Caco-2 (cell line): Measurements from ENCODE around the gene PJA2. TPM values are rescaled to one million over a fixed set of nuclear protein-coding genes. Genes with fewer than 3 reads are reported as not detected.

Experiments
- BruUV-seq: library from RNA; stranded (reverse); fragments of 400-500 nt; replicated peaks from 2 replicates; lab custom pipeline; 2021; lab: Mats Ljungman, UMichigan
- CTCF ChIA-PET: fragments of 300-600 bp; sonication (Branson Sonifier 250); formaldehyde crosslinking; loops from one replicate; lab custom pipeline; 2022; ENCODE audit warnings: antibody characterized with exemption; lab: Charles Lee
- POLR2A ChIA-PET: fragments of 300-600 bp; sonication (Branson Sonifier 250); formaldehyde crosslinking; loops from one replicate; lab custom pipeline; 2022; ENCODE audit warnings: antibody characterized with exemption; lab: Charles Lee
- DNase-seq, 2 experiments: peaks; one replicate each; pipeline versions ENCODE4 v3.0.0 to v3.0.0-alpha.2; 2020 to 2022
- H3K27me3 ChIP-seq: replicated peaks from 2 replicates; pipeline ENCODE4 v1.6.0; 2011; ENCODE audit warnings: low read length; ENCODE audit not compliant: control insufficient read depth, insufficient read depth
- H3K36me3 ChIP-seq: 2 replicates; pipeline ENCODE4 v1.5.1; 2011; ENCODE audit warnings: low read length; ENCODE audit not compliant: control insufficient read depth, insufficient read depth
- H3K4me1 ChIP-seq: fragments of 250-450 bp; sonication (Bioruptor Pico); 2 replicates; pipeline ENCODE4 v1.5.1; 2020; ENCODE audit warnings: mild to moderate bottlenecking
- H3K4me3 ChIP-seq: 2 replicates; pipeline ENCODE4 v1.5.1; 2011; ENCODE audit warnings: low read depth, mild to moderate bottlenecking, control low read depth, low read length
- H3K9me3 ChIP-seq: fragments of 250-450 bp; sonication (Bioruptor Pico); 2 replicates; pipeline ENCODE4 v1.5.1; 2020; ENCODE audit warnings: mild to moderate bottlenecking, moderate library complexity
- H3K27ac Mint-ChIP-seq: one replicate; pipeline ENCODE4 v1.8.0; 2022; ENCODE audit warnings: mixed read lengths; ENCODE audit not compliant: unreplicated experiment
- H3K27me3 Mint-ChIP-seq: one replicate; pipeline ENCODE4 v1.8.0; 2022; ENCODE audit warnings: mixed read lengths; ENCODE audit not compliant: insufficient read depth, unreplicated experiment
- H3K36me3 Mint-ChIP-seq: one replicate; pipeline ENCODE4 v1.8.0; 2022; ENCODE audit warnings: mild to moderate bottlenecking, mixed read lengths; ENCODE audit not compliant: insufficient read depth, unreplicated experiment
- H3K4me1 Mint-ChIP-seq: one replicate; pipeline ENCODE4 v1.8.0; 2022; ENCODE audit warnings: low read depth, mixed read lengths; ENCODE audit not compliant: unreplicated experiment
- H3K4me3 Mint-ChIP-seq: one replicate; pipeline ENCODE4 v1.8.0; 2022; ENCODE audit warnings: mild to moderate bottlenecking, moderate library complexity, mixed read lengths; ENCODE audit not compliant: unreplicated experiment
- H3K9me3 Mint-ChIP-seq: one replicate; pipeline ENCODE4 v1.8.0; 2022; ENCODE audit warnings: mixed read lengths; ENCODE audit not compliant: unreplicated experiment
- CTCF ChIP-seq, 2 experiments: fragments of 200-600 bp in 1 of 2; IDR thresholded peaks; 1 replicate in 1 of 2; 2 replicates in 1 of 2; pipeline versions ENCODE4 v1.5.1 to v1.8.0; 2011 to 2022; ENCODE audit warnings: antibody characterized with exemption in 1 of 2, control low read depth in 1 of 2, inconsistent platforms in 1 of 2, low read depth in 1 of 2, low read length in 1 of 2, mild to moderate bottlenecking in 1 of 2, moderate library complexity in 1 of 2; ENCODE audit not compliant: insufficient read depth in 1 of 2, severe bottlenecking in 1 of 2, unreplicated experiment in 1 of 2
- intact Hi-C: fragments of 100-400 bp; cut with micrococcal nuclease; formaldehyde crosslinking; loops from one replicate; pipeline ENCODE4 v1.10.0; 2022; ENCODE audit not compliant: unreplicated experiment
- total RNA-seq: library from RNA; stranded (reverse); gene quantifications from 2 replicates; pipeline ENCODE4 v1.2.3, GENCODE V29; 2022

The PJA2 gene
- total RNA-seq, 1 experiment from 2014 or later: 34.2 TPM

- Histone ChIP-seq H3K27me3 (no peaks in the 10 kb centered on the region), H3K9me3 (no peaks in the 10 kb centered on the region; the same call in 1 of the 2 replicates), H3K36me3 (no peaks in the 10 kb centered on the region), H3K4me3 (no peak overlapping the region), H3K4me1 (no peaks in the 10 kb centered on the region)
- ChIA-PET CTCF (no interaction called here), POLR2A (no interaction called here)
- no peak for TF ChIP-seq CTCF (IDR thresholded peaks at IDR 0.05; ENCODE audit: insufficient read depth in 1 of 2, low read depth in 1 of 2, low read length in 1 of 2, severe bottlenecking in 1 of 2, unreplicated experiment in 1 of 2)
- H3K27me3 Mint-ChIP-seq: peaks cover 7% of the 10 kb centered on the region
- no peak overlapping the region for H3K4me3 Mint-ChIP-seq
- no peak overlapping the region for H3K27ac Mint-ChIP-seq
- H3K4me1 Mint-ChIP-seq: no peaks in the 10 kb centered on the region
- no TSS peak for BruUV-seq
- H3K9me3 Mint-ChIP-seq: no peaks in the 10 kb centered on the region
- intact Hi-C loops: no loop called here
- DNase-seq: no peak
- H3K36me3 Mint-ChIP-seq: no peaks in the 10 kb centered on the region
Observed at GRCh38 chr5:109309326-109310063, 100.3 kb downstream of the PJA2 start.

- BruUV-seq: no TSS peak
- Histone ChIP-seq H3K27me3 (no peaks in the 10 kb centered on the region), H3K4me3 (no peak overlapping the region), H3K4me1 (no peaks in the 10 kb centered on the region), H3K9me3 (no peaks in the 10 kb centered on the region; the same call in 1 of the 2 replicates), H3K36me3 (no peaks in the 10 kb centered on the region)
- intact Hi-C loops: no loop called here
- peaks cover 7% of the 10 kb centered on the region for H3K27me3 Mint-ChIP-seq
- H3K36me3 Mint-ChIP-seq: no peaks in the 10 kb centered on the region
- CTCF ChIA-PET: no interaction called here
- H3K27ac Mint-ChIP-seq: no peak overlapping the region
- no peak for DNase-seq
- TF ChIP-seq CTCF (IDR thresholded peaks at IDR 0.05; ENCODE audit: insufficient read depth in 1 of 2, low read depth in 1 of 2, low read length in 1 of 2, severe bottlenecking in 1 of 2, unreplicated experiment in 1 of 2): no peak
- H3K4me3 Mint-ChIP-seq: no peak overlapping the region
- H3K4me1 Mint-ChIP-seq: no peaks in the 10 kb centered on the region
- POLR2A ChIA-PET: no interaction called here
- H3K9me3 Mint-ChIP-seq: no peaks in the 10 kb centered on the region
Observed at GRCh38 chr5:109307951-109308350, 101.8 kb downstream of the PJA2 start.

GRCh38 chr5:109307456-109307855 lies 102.3 kb downstream of the PJA2 start:
- Histone ChIP-seq H3K27me3 (no peaks in the 10 kb centered on the region), H3K9me3 (no peaks in the 10 kb centered on the region; the same call in 1 of the 2 replicates), H3K4me3 (no peak overlapping the region), H3K4me1 (no peaks in the 10 kb centered on the region), H3K36me3 (no peaks in the 10 kb centered on the region)
- no peak for DNase-seq
- no peak for TF ChIP-seq CTCF (IDR thresholded peaks at IDR 0.05; ENCODE audit: insufficient read depth in 1 of 2, low read depth in 1 of 2, low read length in 1 of 2, severe bottlenecking in 1 of 2, unreplicated experiment in 1 of 2)
- Mint-ChIP-seq H3K4me3 (no peak overlapping the region), H3K9me3 (no peaks in the 10 kb centered on the region), H3K27me3 (peaks cover 7% of the 10 kb centered on the region), H3K36me3 (no peaks in the 10 kb centered on the region), H3K4me1 (no peaks in the 10 kb centered on the region), H3K27ac (no peak overlapping the region)
- POLR2A ChIA-PET: no interaction called here
- no TSS peak for BruUV-seq
- CTCF ChIA-PET: no interaction called here
- intact Hi-C loops: no loop called here
